GM18526 (cell line): ENCODE data around the gene TBC1D5.

ENCODE experiments used
- POLR2A ChIP-seq: IDR thresholded peaks from 3 replicates; pipeline ENCODE4 v1.6.1; 2011; ENCODE audit not compliant: insufficient read length; ENCODE audit errors: extremely low read depth

Gene TBC1D5

DNA sequence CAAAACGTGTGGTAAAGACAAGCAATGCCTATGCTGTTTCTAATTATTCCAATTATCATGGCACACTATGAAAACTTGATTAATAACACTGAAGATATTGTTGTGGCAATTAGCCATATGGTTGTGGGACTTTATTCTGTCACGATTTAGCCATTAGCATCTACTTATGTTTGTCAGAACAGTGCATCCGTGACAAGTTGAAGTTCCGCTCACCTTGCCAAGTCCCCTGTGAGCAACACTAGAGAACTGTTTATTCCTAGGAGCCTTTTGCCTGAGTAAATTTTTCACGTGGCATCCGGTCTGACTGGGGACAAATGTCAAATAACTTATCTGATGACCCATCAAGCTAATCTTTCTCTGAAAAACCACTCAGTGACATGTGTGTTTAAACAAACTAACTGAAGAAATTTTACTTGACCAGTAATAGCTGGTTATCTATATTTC is 403.3 kb downstream of the TBC1D5 start:
- no peak for TF ChIP-seq POLR2A

DNA sequence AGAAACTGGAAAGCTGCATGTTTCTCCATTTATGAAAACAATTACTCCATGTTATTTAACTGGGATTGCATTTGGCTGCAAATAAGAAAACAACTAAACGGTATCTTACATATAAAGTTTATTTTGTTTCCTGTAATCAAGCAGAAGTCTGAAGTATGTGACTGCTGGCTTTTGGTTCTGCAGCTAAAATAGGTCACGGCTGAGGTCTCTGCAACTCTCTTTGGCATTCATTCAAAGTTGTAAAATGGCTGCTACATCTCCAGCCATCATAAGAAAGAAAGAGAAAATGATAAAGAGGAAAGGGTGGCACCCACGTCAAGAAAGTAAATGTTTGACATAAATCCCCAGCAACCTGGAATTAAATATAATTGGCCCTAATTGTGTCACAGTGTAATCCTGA is 406.1 kb downstream of the TBC1D5 start:
- TF ChIP-seq POLR2A, result no peak

DNA sequence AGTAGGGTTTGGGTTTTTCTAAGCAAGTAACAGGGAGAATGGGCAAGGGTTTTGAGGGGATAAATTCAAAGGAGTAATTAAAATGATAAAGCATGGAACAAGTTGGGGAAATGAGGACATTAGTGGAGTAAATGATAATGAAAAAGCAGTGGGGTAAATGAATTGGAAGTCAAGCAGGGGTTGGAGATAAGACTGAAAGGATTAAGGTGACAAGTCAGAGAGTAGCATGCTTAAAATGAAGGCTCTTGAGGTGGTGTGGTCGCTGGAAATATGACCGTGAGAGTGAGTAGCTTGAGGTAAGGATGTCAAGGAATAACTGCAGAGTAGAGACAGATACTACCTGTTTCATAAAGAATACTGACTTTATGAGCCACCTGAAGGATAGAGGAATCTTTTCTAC is 408.5 kb downstream of the TBC1D5 start:
- no peak for TF ChIP-seq POLR2A

DNA sequence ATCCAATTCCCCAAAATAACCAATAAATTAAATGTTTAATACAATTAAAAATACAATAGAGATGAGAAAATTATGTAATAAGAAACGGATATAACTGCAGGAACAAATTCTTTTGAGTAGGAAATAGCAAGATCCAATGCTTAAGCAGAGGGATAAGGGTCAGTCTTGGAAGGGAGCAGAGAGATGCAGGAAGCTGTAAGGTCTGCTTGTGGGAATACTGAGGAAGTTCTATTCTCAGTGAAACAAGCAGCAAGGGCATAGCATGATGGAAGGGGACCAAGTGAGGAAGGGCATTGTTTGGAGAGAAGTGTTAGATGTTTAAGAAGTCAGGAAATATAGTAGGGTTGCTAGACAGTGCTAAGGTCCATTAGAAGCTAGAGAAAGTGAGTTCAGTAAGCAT is 409.0 kb downstream of the TBC1D5 start:
- TF ChIP-seq POLR2A, result no peak

DNA sequence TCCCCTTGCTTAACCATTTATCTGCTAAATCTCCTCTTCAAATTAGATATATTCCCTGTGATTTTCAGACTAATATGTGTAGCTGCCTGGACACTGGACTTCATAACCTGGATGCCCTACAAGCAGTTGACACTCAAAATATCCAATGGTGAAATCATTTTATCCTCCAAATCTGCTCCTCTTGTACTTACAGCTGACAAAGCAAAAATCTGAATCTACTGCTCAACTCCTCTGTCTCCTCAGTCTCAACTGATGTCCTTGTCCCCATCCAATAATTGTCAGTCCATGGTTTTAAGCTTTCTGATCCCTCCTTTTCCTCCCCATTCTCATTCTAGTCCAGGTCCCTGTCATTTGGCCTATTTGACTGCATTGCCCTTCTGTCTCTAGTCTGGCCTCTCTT is 411.8 kb downstream of the TBC1D5 start:
- no peak for TF ChIP-seq POLR2A

DNA sequence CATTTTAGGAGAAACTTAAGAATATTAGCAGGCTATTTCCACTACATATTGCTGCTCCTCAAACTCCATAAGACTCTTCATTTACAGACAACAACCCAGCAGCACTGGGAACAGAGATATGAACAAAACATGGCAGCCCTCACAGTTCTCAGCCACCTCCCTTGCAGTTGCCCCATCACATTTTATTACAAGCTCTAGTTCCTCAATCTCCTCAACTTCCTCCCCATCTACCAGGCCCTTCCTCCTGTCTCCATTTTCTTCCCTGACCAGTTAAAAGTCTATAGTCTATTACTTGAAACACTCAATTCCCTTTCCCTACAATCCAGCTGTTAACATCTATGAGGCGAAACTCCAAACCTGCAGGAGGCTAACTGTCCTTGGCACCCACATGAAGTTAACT is 412.5 kb downstream of the TBC1D5 start:
- no peak for TF ChIP-seq POLR2A

DNA sequence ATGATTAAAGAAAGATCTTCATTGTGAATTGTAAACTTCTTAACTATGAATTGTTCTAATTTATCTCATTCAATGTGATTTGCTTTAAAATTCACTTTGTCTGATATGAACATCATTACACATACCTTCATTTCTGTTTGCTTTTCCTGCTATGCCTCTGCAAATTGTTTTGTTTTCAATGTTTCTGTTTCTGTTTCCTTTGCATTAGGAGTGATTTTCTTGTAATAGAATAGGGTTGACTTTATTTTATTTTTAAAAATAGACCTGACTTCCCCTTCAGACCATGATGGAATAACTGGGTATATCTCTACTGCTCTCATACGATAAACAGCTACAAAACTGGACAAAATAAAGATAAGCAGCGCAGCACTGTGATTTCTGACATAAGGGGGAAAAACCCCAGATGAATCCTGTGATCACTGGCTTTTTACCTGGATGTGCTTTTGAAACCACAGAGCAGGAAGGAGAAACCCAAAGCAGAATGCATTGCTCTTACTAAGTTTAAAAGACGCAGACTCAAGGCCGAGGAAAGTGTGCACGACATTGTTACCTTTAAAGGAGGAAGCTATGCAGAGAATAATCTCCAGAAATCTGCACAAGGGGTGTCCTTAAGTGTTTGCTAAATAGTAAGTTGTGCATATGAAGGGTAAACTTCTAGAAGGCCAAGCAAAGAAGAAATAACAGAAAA is 420.2 kb downstream of the TBC1D5 start:
- no peak for TF ChIP-seq POLR2A

DNA sequence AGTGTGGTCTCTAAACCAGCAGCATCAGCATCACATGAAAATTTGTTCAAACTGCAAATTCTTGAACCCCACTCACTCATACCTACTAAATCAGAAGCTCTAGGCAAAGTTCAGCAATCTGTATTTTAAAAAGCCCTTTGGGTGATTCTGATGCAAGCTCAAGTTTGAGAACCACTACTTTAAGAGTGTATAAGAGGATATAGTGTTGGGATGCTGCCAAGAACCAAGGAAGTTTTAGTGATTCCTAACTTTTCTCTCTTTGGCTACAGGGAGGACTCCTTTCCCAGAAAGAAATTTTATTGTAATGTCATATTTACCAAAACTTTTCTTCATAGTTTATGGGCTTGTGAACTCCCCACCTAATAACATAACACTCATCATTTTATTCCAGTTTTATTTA is 422.2 kb downstream of the TBC1D5 start:
- no peak for TF ChIP-seq POLR2A

DNA sequence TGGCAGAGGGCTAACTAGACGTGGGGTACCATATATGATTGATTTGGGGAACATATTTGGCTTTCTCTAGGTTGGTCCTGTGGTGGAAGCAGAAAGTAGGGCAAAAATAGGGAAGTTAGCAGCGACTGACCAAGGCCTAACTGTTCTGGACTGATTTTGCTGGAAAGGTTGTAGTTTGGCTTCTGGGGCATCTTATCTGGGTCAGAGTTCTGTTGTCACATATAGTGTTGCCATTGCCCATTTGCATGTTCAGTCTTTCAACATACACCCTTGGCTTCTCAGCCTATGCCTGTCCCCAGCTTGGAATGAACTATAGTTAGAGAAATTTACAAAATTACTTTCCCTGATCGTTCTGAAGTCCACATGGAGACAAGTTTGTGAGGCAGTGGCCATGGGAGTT is 426.5 kb downstream of the TBC1D5 start:
- no peak for TF ChIP-seq POLR2A

DNA sequence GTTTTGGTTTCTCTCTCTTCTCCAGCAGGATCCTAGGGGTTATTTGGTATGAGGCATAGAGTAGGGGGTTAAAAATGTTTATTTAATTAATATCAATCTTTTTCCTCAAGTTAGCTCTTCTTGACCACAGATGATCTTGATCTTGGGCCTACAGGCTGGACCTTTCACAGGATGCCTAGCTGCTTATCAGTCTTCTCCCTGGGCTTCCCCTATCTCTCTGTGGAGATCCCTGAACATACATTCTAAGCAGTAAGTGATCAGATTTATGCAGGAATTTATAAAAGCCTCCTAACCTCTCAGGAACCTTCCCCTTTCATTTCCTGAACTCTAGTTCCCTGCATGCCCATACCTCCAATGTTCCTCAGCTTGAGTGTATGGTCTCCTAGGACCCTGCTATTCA is 428.3 kb downstream of the TBC1D5 start:
- no peak for TF ChIP-seq POLR2A

DNA sequence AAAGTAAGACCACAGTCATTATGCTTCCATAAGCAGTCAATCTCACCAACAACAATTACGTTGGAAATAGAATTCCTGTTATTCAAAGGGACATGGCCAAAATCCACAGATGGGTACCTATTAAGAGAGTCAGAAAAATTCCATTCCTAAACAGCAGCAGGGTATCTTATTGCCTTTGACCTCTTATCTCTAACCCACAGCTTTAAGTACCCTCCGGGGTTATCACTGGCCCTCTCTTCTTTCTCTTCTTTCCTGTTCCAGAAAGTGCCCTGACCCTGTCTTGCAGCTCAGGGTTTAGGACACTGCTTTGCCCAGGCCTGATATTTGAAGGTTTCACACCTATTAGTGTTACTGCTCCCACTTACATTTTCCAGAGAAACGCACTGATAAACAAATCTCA is 428.7 kb downstream of the TBC1D5 start:
- TF ChIP-seq POLR2A, result no peak

DNA sequence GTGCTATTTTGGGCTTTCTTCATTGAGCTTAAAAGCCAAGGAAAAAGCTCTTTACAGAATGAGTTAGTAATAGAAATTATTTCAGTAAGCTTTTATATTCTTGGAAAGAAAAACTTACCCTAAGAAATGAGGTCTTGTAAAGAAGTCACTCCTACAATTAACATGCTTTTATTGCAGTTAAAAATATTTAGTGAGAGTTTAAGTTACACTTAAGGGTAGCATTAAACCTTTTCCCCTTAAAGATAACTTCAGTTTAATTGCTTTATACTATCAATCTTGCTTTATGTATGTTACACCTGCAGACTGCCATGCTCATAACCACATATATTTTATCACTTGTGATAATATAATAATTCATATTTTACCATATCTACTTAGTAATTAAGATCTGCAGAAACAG is 431.4 kb downstream of the TBC1D5 start:
- TF ChIP-seq POLR2A, result no peak

DNA sequence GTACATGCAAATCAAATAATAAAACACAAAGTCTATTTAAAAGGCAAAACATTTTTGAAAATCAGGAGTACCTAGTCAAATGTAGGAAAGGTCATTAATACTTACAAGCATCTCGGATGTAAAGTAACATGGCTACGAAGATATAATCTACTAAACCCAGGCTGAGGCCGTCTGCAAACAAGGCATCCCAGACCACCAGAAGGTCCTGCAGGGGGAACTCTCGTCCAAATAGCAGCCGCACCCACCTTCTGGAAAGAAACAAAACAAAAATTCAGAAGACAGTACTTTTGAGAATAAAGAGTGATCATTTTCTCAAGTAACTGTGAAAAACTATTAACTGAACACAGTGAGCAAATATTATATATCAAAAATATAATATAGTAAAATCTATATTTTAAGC is 434.5 kb downstream of the TBC1D5 start:
- no peak for TF ChIP-seq POLR2A

DNA sequence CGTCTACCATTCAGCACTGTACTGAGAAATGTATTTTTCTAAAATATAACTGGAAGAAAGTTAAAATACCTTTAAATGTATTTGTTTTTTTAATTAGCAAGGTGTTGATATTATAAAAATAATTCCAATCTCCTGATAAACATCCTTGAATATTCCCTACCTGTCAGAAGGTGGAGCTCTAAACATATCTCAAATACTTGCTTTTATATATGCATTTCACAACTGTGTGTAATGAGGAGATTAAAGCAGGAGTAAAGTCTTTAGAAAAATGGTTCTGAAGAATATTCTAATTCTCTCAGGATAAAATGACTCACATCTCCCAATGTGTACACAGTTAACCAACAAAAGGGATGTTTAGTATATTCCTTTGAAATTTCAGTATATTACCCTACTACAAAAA is 434.9 kb downstream of the TBC1D5 start:
- TF ChIP-seq POLR2A, result no peak

DNA sequence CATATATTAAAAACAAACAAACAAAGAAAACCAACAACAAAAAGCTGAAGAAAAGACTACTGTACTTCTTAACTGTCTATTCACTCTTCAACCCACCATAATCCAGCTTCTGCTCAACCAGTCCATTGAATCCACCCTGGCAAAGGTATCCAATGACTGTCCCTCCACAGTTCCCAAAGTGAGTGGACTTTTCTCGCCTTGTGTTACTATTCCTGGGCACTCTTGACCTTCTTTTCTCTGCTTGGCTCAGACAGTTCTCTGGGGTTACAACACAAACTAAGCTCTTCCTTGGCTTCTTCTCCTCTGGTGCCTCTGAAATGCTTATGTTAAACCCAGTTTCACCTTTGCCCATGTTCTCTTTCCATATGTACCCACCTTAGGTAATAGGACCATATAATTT is 437.5 kb downstream of the TBC1D5 start:
- TF ChIP-seq POLR2A, result no peak

DNA sequence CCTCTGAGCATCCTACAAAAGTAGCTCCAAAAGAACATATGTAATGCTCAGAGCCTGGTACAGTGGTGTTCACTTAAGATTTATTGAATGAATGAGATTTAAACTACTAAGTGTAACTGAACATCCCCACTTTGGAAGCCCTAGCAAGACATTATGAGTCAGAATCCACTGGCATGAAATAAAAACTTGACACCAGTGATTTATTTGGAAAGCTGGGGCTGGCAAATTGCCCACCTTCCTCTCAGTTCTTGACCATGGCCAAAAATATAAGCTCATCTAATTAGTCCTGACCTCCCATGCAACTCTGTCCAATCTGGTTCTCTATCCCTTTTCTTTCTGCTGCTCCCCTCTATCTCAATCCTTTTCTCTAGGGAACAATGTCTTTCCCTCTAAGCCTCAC is 439.7 kb downstream of the TBC1D5 start:
- TF ChIP-seq POLR2A, result no peak

DNA sequence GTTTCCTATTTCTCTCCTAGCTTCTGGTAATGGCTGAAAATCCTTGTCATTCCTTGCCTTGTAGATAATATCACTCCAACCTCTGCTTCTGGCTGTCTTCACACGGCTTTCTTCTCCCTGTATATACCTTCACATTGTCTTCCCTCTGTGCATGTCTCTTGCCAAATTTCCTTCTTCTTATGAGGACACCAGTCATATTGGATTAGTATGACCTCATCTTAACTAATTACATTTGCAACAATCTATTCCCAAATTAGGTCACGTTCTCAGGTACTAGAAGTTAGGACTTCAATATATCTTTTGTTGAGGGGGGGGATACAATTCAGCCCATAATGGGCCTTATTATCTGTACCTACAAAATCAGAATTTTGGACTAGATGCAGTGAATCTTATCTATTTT is 440.3 kb downstream of the TBC1D5 start:
- TF ChIP-seq POLR2A, result no peak

DNA sequence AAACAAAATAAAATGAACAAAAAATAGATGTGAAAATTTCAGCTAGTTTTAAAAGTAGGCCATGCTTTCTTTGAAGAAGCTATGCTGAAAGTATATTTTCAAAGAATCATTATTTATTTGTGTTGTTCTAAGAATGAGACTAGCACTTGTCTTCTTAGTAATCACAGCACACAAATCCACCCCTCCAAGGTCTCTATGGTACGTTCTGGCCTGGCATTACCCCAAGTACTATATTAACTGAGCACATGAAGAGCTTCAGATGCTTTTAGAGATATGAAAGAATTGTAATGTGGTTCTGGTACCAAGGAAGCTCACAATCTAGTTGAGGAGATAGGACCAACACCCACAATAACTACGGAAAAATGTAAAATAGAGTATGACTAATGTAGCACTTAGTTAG is 441.2 kb downstream of the TBC1D5 start:
- TF ChIP-seq POLR2A, result no peak

DNA sequence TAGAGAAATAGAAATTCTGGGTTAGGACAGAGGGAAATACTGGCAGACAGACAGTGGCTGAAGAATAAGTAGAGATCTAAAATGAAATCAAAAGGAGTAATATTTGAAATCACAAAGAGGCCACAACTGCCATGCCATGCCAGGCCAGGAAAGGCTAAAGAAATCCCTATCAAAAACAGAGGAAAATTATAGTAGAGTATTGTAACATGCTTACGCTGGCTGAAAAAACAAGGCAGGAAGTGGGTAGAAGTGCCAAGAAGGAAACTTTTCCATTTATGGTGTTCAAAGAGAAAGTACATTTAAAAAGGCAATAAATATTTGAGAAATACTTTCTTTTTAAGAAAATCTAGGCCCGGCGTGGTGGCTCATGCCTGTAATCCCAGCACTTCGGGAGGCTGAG is 442.0 kb downstream of the TBC1D5 start:
- no peak for TF ChIP-seq POLR2A
